GM18867 (cell line): ENCODE data around the gene ZNF500.
A peak's percentile ranks its signal among the peaks of the same experiment; 100 is the strongest.

Source experiments
- ATAC-seq: cut with Tn5 transposase; IDR thresholded peaks from one replicate; pipeline ENCODE4 v1.9.1; 2021; ENCODE audit warnings: mild to moderate bottlenecking, moderate library complexity; ENCODE audit not compliant: unreplicated experiment

Gene ZNF500

GRCh38 chr16:4766875-4767628 lies at the start of gene ZNF500:
TSS of gene ZNF500 (minus strand) at chr16:4767162. CDS start at chr16:4765978, 1,184 bp downstream.
- peak; percentile 85 for ATAC-seq

- no peak for ATAC-seq
These were observed 47.7 kb upstream of the ZNF500 start for GRCh38 chr16:4814542-4815173.

- no peak for ATAC-seq
These were observed 47.1 kb upstream of the ZNF500 start for GRCh38 chr16:4814046-4814445.

- ATAC-seq, result no peak
These were observed 46.5 kb upstream of the ZNF500 start for GRCh38 chr16:4813251-4814003.

- no peak for ATAC-seq
These were observed 44.8 kb upstream of the ZNF500 start for GRCh38 chr16:4811773-4812172.

- ATAC-seq, result no peak
These were observed 44.3 kb upstream of the ZNF500 start for GRCh38 chr16:4811242-4811641.

- ATAC-seq, result no peak
These were observed 39.3 kb upstream of the ZNF500 start for GRCh38 chr16:4806280-4806679.

- no peak for ATAC-seq
These were observed 38.3 kb upstream of the ZNF500 start for GRCh38 chr16:4805231-4805630.

- no peak for ATAC-seq
These were observed 37.2 kb upstream of the ZNF500 start for GRCh38 chr16:4803898-4804762.

- ATAC-seq, result no peak
These were observed 36.5 kb upstream of the ZNF500 start for GRCh38 chr16:4803401-4803844.

GRCh38 chr16:4802659-4803287 lies 35.8 kb upstream of the ZNF500 start:
- peak; percentile 91 for ATAC-seq

- peak; percentile 55 for ATAC-seq
These were observed 35.1 kb upstream of the ZNF500 start, which contains the start of gene ROGDI for GRCh38 chr16:4801962-4802658. TSS of gene ROGDI (minus strand) at chr16:4802633. CDS start at chr16:4802571, 62 bp downstream.

- ATAC-seq, result no peak
These were observed 34.3 kb upstream of the ZNF500 start for GRCh38 chr16:4801051-4801961.

GRCh38 chr16:4800290-4801041 lies 33.5 kb upstream of the ZNF500 start:
- ATAC-seq, result no peak

- ATAC-seq, result no peak
These were observed 32.4 kb upstream of the ZNF500 start for GRCh38 chr16:4799171-4799855.

GRCh38 chr16:4798456-4798855 lies 31.5 kb upstream of the ZNF500 start:
- ATAC-seq, result no peak

- no peak for ATAC-seq
These were observed 30.9 kb upstream of the ZNF500 start for GRCh38 chr16:4797805-4798252.
